ENCODE results near the gene NAA25. TPM values are rescaled to one million over a fixed set of nuclear protein-coding genes. Genes with fewer than 3 reads are reported as not detected.
"Not testable (repeated sequence)": the region's sequence is repeated elsewhere in the genome, so short reads cannot be mapped to it uniquely, and the experiment has no call there.

Gene NAA25
- total and polyA plus RNA-seq, 5 experiments from 2014 or later, result 8.7 to 44.0 (median 17.3) TPM

- no peaks in the 10 kb centered on the region for H3K27me3 Mint-ChIP-seq
- ATAC-seq (peak in 1 of 2 donors; percentile 32), DNase-seq (no peak)
- H3K9me3 Mint-ChIP-seq, result no peaks in the 10 kb centered on the region
- peaks cover 24 to 74% (median 63%) of the 10 kb centered on the region in 4 donors for H3K4me1 Mint-ChIP-seq
- peak overlapping the region; percentile 70 to 87 (median 80) for H3K4me3 Mint-ChIP-seq
- POLR2A ChIA-PET, result interaction anchor here (4.3 to 13.0 kb wide), 2 partner anchors 9 to 13 kb away, joined by 45 to 269 read pairs; partner anchors contain the start of genes ERP29 and TMEM116
- peak overlapping the region; percentile 81 to 96 (median 92) for H3K27ac Mint-ChIP-seq
- no peaks in the 10 kb centered on the region for H3K36me3 Mint-ChIP-seq
These were observed 107.0 kb downstream of the NAA25 start for GRCh38 chr12:112001576-112001975.

GRCh38 chr12:112000820-112001219 lies 107.8 kb downstream of the NAA25 start:
- POLR2A ChIA-PET, result interaction anchor here (4.3 to 13.0 kb wide), 2 partner anchors 8 to 13 kb away, joined by 45 to 269 read pairs; partner anchors contain the start of genes ERP29 and TMEM116

GRCh38 chr12:111999129-111999528 lies 109.5 kb downstream of the NAA25 start:
- not testable (repeated sequence) for DNase-seq, ATAC-seq, H3K36me3 Mint-ChIP-seq, H3K27me3 Mint-ChIP-seq, H3K9me3 Mint-ChIP-seq
- POLR2A ChIA-PET, result interaction anchor here (13.0 kb wide), 1 partner anchor 15 kb away, joined by 269 read pairs; the partner anchor contains the start of genes ERP29 and TMEM116
- H3K4me3 Mint-ChIP-seq, result peak overlapping the region in 4 of 10 donors; percentile 2 to 59 (median 30)
- H3K4me1 Mint-ChIP-seq, result peaks cover 26 to 86% (median 71%) of the 10 kb centered on the region in 4 donors
- H3K27ac Mint-ChIP-seq, result peak overlapping the region; percentile 57 to 95 (median 80)

More at GRCh38 chr12:112000820-112001219, 107.8 kb downstream of the NAA25 start:
- DNase-seq (no peak), ATAC-seq (peak in 1 of 2 donors; percentile 34)
- no peaks in the 10 kb centered on the region for H3K36me3 Mint-ChIP-seq
- peak overlapping the region; percentile 81 to 96 (median 93) for H3K27ac Mint-ChIP-seq
- H3K4me1 Mint-ChIP-seq, result peaks cover 23 to 76% (median 65%) of the 10 kb centered on the region in 4 donors
- no peaks in the 10 kb centered on the region for H3K27me3 Mint-ChIP-seq
- H3K4me3 Mint-ChIP-seq, result peak overlapping the region; percentile 70 to 87 (median 80)
- H3K9me3 Mint-ChIP-seq, result no peaks in the 10 kb centered on the region

GRCh38 chr12:111998015-111998414 lies 110.6 kb downstream of the NAA25 start:
- H3K4me1 Mint-ChIP-seq, result peaks cover 32 to 94% (median 78%) of the 10 kb centered on the region in 4 donors
- ATAC-seq (no peak), DNase-seq (no peak)
- POLR2A ChIA-PET, result interaction anchor here (1.5 to 13.0 kb wide), 2 partner anchors 9 to 16 kb away, joined by 5 to 269 read pairs; partner anchors contain the start of genes ERP29 and TMEM116
- H3K4me3 Mint-ChIP-seq, result peak overlapping the region in 2 of 10 donors; percentile 9 to 72
- no peaks in the 10 kb centered on the region for H3K27me3 Mint-ChIP-seq
- H3K36me3 Mint-ChIP-seq, result no peaks in the 10 kb centered on the region
- H3K9me3 Mint-ChIP-seq, result no peaks in the 10 kb centered on the region
- H3K27ac Mint-ChIP-seq, result peak overlapping the region; percentile 14 to 94 (median 72)

- peak overlapping the region in 8 of 10 donors; percentile 67 to 94 (median 78) for H3K27ac Mint-ChIP-seq
- no peak for DNase-seq
- ATAC-seq, result no peak
- no peaks in the 10 kb centered on the region for H3K27me3 Mint-ChIP-seq
- H3K36me3 Mint-ChIP-seq, result no peaks in the 10 kb centered on the region
- POLR2A ChIA-PET, result interaction anchor here (0.6 to 13.0 kb wide), 3 partner anchors 8 to 132 kb away, joined by 4 to 269 read pairs (median 5); partner anchors contain the start of genes ERP29 and TMEM116
- no peaks in the 10 kb centered on the region for H3K9me3 Mint-ChIP-seq
- peaks cover 31 to 94% (median 79%) of the 10 kb centered on the region in 4 donors for H3K4me1 Mint-ChIP-seq
- H3K4me3 Mint-ChIP-seq, result peak overlapping the region in 4 of 10 donors; percentile 3 to 24 (median 22)
These were observed 111.3 kb downstream of the NAA25 start for GRCh38 chr12:111997300-111997699.

- Mint-ChIP-seq H3K27me3 (no peaks in the 10 kb centered on the region), H3K27ac (peak overlapping the region in 8 of 10 donors; percentile 25 to 96 (median 92)), H3K4me1 (peaks cover 33 to 89% (median 79%) of the 10 kb centered on the region in 4 donors), H3K36me3 (peaks cover 0 to 2% (median 0%) of the 10 kb centered on the region in 3 donors), H3K4me3 (peak overlapping the region in 5 of 10 donors; percentile 3 to 95 (median 68)), H3K9me3 (no peaks in the 10 kb centered on the region)
- DNase-seq (no peak), ATAC-seq (no peak)
- POLR2A ChIA-PET, result interaction anchor here (0.7 to 13.0 kb wide), 2 partner anchors 18 to 339 kb away, joined by 4 to 269 read pairs; partner anchors contain the start of genes ERP29 and TMEM116
These were observed 112.7 kb downstream of the NAA25 start for GRCh38 chr12:111995782-111996480.

DNA sequence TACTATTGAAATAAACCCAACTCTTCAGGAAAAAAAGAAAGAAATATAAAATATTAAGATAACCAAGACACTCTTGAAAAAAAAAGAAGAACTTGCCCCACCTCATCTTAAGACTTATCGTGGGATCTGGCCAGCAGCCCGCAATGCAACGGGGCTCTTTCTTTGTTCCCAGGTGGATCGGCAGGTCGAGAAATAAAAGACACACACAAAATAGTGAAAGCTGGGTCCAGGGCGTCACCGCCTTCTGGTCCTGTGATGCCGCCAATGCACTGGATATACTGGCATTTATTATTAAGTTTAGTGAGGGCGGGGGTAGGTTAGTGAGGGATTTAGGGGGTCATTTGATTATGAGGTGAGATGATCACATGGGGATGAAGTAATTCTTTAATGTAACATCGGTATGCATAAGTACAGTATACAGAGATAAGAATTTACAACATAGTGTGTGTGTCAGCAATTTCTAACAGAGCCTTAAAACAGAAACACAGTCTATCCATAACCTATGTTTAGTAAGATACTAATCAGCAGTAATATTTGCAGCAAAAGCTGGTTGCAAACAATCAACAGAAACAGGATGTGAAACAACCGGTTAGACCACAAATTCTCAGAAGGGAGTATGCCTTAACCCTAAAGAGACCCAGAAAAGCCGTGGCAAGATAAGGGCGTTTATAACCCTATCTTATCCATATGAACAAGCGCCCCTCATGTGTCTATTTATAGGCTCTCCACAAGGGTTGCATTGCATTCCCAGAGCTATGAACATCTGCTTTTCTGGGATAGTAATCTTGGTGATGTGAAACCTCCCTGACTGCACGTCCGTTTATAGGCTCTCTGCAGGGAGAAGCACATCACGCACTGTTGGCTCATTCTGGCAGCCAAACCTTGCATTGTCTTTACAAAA lies 114.1 kb downstream of the NAA25 start:
- DNase-seq (peak in 2 of 10 donors; percentile 34 to 48), ATAC-seq (peak in 1 of 2 donors; percentile 2)
- H3K27me3 Mint-ChIP-seq, H3K9me3 Mint-ChIP-seq, H3K36me3 Mint-ChIP-seq: not testable (repeated sequence)
- POLR2A ChIA-PET, result interaction anchor here (0.6 to 13.0 kb wide), 9 partner anchors 8 to 152 kb away, joined by 3 to 269 read pairs (median 5); partner anchors contain the start of genes ERP29, MAPKAPK5, NAA25 and TMEM116
- H3K4me3 Mint-ChIP-seq, result peak overlapping the region; percentile 68 to 95 (median 86)
- peaks cover 28 to 79% (median 77%) of the 10 kb centered on the region in 4 donors for H3K4me1 Mint-ChIP-seq
- H3K27ac Mint-ChIP-seq, result peak overlapping the region; percentile 78 to 97 (median 92)

GRCh38 chr12:111993292-111994150 lies 115.1 kb downstream of the NAA25 start:
- H3K4me1 Mint-ChIP-seq, result peaks cover 28 to 80% (median 76%) of the 10 kb centered on the region in 4 donors
- DNase-seq (peak in 8 of 10 donors; percentile 25 to 81 (median 60)), ATAC-seq (peak; percentile 86 to 88)
- no peaks in the 10 kb centered on the region for H3K9me3 Mint-ChIP-seq
- H3K36me3 Mint-ChIP-seq, result peaks cover 0 to 8% (median 4%) of the 10 kb centered on the region in 3 donors
- no peaks in the 10 kb centered on the region for H3K27me3 Mint-ChIP-seq
- peak overlapping the region; percentile 78 to 97 (median 92) for H3K27ac Mint-ChIP-seq
- POLR2A ChIA-PET, result interaction anchor here (1.2 to 13.0 kb wide), 9 partner anchors 9 to 151 kb away, joined by 3 to 269 read pairs (median 5); partner anchors contain the start of genes ERP29, MAPKAPK5, NAA25 and TMEM116
- peak overlapping the region; percentile 68 to 95 (median 86) for H3K4me3 Mint-ChIP-seq

- Mint-ChIP-seq H3K4me3 (peak overlapping the region; percentile 42 to 95 (median 85)), H3K9me3 (no peaks in the 10 kb centered on the region), H3K27me3 (no peaks in the 10 kb centered on the region), H3K4me1 (peaks cover 28 to 78% (median 71%) of the 10 kb centered on the region in 4 donors), H3K27ac (peak overlapping the region; percentile 78 to 97 (median 92)), H3K36me3 (peaks cover 0 to 12% (median 4%) of the 10 kb centered on the region in 3 donors)
- DNase-seq (no peak), ATAC-seq (no peak)
- POLR2A ChIA-PET, result interaction anchor here (0.6 to 13.0 kb wide), 5 partner anchors 10 to 41 kb away, joined by 4 to 269 read pairs (median 5); partner anchors contain the start of genes ERP29 and TMEM116
These were observed 116.1 kb downstream of the NAA25 start for GRCh38 chr12:111992464-111992863.

DNA sequence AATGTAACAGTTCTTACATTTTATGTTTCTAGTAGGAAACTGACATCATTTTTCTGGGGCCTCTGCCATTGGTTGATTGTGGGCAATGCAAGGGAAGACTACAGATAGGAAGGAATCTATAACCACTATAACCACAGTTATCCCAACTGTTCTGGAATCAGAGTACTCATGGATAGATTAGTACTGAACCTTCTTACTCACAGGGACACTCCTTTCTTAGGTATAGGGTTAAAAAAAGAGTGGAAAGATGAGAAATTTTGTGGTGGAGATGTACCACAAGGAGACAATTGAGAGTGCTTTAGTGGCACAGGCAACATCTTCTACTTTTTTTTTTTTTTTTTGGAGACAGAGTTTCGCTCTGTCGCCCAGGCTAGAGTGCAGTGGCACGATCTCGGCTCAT lies 116.6 kb downstream of the NAA25 start:
- ATAC-seq (no peak), DNase-seq (peak in 1 of 10 donors; percentile 25)
- Mint-ChIP-seq H3K9me3 (no peaks in the 10 kb centered on the region), H3K27ac (peak overlapping the region; percentile 78 to 97 (median 92)), H3K4me1 (peaks cover 29 to 74% (median 67%) of the 10 kb centered on the region in 4 donors), H3K36me3 (peaks cover 0 to 12% (median 4%) of the 10 kb centered on the region in 3 donors), H3K4me3 (peak overlapping the region in 9 of 10 donors; percentile 42 to 95 (median 80)), H3K27me3 (no peaks in the 10 kb centered on the region)
- POLR2A ChIA-PET, result interaction anchor here (0.6 to 13.0 kb wide), 5 partner anchors 11 to 41 kb away, joined by 5 to 269 read pairs (median 5); partner anchors contain the start of genes ERP29 and TMEM116
